SK-N-DZ (cell line): ENCODE data around the gene MAFF.

Experiments used
- DNase-seq: peaks from one replicate; pipeline ENCODE4 v3.0.0-alpha.2; 2015; ENCODE audit warnings: low spot score
- small RNA-seq, 2 experiments: library from RNA; depleted of rRNA; stranded (forward); fragments of <200 nt; gene quantifications; one replicate each; pipeline ENCODE3, GENCODE V24; 2014

Gene MAFF

GRCh38 chr22:38248280-38248679 lies 46.5 kb downstream of the MAFF start:
- DNase-seq = no peak

DNA sequence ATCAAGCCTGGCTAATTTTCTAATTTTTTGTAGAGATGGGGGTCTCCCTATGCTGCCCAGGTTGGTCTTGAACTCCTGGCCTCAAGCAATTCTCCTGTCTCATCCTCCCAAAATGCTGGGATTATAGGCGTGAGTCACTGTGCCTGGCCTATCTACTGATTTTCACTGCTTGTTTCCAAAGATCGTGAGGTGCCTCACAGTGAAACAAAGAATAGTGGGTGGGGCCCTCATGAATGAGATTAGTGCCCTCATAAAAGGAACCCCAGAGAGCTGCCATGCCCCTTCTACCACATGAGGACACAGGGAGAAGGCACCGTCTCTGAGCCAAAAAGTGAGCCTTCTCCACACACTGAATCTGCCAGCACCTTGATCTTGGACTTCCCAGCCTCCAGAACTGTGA lies 47.5 kb downstream of the MAFF start:
- DNase-seq = no peak

DNA sequence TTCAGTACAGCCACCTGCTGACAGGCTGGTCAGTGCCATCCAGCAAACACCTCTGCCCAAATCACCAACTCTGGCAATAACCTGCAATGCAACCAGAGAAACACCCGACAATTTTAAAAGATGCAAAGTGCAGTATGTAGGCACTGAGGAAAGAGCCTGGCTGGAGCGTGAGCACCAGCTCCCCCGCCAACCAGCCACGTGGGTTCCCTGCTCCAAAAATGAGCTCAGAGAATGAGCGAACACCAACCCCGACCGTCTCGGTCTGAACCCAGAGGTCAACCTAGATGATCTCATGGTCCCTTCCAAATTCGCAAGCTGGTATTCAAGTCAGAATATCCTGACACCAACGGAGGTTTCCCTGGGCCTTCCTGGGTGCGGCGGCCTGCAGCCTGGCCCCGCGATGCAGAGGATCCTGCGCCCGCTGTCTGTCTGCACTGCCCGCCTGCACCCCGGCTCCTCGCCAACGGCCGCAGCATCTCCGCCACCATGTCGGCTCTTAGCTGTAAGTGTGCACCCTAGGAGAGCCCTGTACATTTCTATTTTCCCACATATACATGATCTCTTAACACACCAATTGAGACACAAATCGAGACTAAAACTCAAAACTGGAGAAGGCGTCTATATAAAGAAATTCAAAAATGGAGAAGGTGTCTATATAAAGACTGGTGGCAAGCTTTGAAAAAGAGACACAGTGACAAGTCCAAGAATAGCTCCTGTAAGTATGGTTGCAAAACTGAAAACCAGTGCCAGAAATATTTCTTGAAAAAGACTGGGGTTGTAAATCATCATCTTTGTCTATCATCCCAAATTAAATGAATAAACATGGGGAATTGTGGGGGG lies 48.2 kb downstream of the MAFF start:
- DNase-seq = no peak

- DNase-seq = no peak
Measured at GRCh38 chr22:38250643-38251340, 49.0 kb downstream of the MAFF start.

- no peak for DNase-seq
Measured at GRCh38 chr22:38251341-38251692, 49.5 kb downstream of the MAFF start.

DNA sequence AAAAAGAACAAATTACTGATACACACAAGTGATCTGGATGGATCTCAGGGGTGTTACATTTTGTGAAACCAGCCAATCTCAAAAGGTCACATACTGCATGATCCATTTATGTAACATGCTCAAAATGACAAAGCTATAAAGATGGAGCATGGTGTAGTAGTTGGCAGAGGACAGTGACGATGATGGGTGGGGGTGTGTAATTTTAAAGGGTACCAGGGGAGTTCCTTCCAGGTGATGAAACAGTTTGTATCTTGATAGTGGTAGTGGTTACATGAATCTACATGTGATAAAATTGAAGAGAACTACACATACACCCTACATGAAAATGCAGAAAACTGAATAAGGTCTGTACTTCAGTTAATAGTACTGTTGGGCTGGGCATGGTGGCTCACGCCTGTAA lies 53.9 kb downstream of the MAFF start:
- no peak for DNase-seq

- no peak for DNase-seq
Measured at GRCh38 chr22:38257181-38257580, 55.4 kb downstream of the MAFF start.

GRCh38 chr22:38257650-38258250 lies 56.0 kb downstream of the MAFF start:
- no peak for DNase-seq

GRCh38 chr22:38258895-38259294 lies 57.1 kb downstream of the MAFF start:
- DNase-seq = no peak

DNA sequence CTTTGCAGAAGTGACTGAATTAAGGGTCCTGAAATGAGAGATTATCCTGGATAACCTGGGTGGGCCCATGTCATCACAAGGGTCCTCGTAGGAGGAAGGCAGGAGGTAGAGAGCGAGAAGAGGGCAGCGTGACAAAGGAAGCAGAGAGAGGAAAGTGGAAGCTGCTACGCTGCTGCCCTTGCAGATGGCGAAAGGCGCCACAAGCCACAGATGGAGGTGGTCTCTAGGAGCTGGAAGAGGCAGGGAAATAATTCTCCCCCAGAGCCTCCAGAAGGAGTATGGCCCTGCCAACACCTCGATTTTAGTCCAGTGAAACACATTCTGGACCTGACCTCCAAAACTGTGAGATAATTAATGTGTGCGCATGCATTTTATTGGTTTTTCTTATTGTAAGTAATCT lies 57.6 kb downstream of the MAFF start:
- no peak for DNase-seq

- DNase-seq = no peak
Measured at GRCh38 chr22:38260761-38261681, 59.2 kb downstream of the MAFF start.

DNA sequence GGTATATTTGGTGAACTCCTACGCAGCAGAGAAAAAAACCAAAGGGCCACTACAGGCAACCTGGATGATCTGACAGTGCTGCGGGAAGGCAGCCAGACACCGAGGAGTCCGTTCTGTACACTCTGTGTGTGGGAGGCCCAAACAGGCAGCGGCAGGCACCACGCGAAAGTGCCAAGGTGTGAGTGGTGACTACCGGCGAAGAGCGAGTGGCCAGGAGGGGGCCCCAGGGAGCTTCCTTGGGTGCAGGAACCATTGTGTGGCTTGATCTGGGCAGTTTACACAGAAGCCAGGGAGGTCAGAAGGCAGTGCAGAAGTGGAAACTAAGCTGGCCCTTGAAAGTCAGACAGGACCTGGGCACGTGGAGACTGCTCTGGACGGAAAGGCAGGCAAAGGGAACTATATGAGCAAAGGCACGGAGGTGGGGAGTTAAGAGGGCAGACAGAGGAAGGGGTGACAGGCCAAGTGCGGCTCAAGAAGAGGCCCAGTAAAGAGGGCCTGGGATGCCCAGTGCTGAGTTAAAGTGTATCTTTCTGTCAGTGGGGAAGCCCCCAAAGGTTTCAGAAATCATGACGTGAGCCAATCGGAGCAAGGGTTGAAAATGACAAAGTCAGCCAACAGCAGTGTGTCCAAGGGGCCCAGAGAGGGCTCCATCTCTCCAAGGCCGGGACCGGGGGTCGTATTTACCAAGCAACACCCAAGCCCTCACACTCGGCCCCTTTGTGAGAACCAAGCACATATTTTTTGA lies 60.4 kb downstream of the MAFF start:
- DNase-seq = no peak

DNA sequence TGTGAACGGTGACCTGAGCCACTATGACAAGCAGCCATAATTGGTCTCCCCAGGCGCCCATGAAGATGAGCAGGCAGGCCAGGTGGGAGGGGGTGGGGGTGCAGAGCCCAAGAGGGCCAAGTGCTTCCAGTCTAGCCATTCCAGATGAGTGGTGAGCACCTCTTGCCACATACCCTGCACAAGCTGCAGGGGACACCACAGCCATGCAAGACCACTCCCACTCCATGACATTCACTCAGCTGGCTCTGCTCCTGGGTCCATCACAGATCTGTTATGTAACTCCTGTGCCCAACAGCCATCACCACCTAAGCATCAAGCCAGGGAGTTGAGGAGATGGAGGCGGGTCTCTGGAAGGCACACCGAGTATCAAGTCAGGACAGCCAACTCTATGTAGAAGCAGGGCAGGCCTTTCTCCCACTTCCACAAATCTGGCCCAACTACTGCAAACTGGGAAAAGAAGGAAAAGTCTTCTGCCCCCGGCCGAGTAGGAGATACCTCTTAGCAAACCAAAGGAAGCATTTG lies 62.6 kb downstream of the MAFF start:
- no peak for DNase-seq

Small RNAs within 50 kb of the gene (small RNA-seq; reads per million reads assigned to genes)
- 0.18 to 4.3 reads per million in 2 experiments for gene RN7SL704P
